Activated naive CD8-positive, alpha-beta T cell treated with anti-CD3 and anti-CD28 coated beads, Interleukin-2, amount 10 ng/mL, durations not matched to agents 7 days and 5 days (primary cell): Measurements from ENCODE around the gene IFIT2. TPM values are rescaled to one million over a fixed set of nuclear protein-coding genes. Genes with fewer than 3 reads are reported as not detected.
"Not testable (repeated sequence)": the region's sequence is repeated elsewhere in the genome, so short reads cannot be mapped to it uniquely, and the experiment has no call there.

ENCODE experiments used
- ATAC-seq: fragments of 150-1000 bp; cut with Tn5 transposase; one replicate; pipeline ENCODE4 v1.10.0; 2021; ENCODE audit warnings: low read depth, moderate library complexity
- POLR2A ChIA-PET: fragments of 350-600 bp; sonication (Branson Sonifier 250); formaldehyde crosslinking; loops from one replicate; lab custom pipeline; 2021; ENCODE audit warnings: antibody characterized with exemption; lab: Charles Lee
- DNase-seq: peaks from one replicate; pipeline ENCODE4 v3.0.0; 2021
- H3K27ac Mint-ChIP-seq: one replicate; pipeline ENCODE4 v1.8.0; 2022; ENCODE audit warnings: mild to moderate bottlenecking, mixed read lengths
- H3K27me3 Mint-ChIP-seq: one replicate; pipeline ENCODE4 v1.8.0; 2022; ENCODE audit warnings: mild to moderate bottlenecking, moderate library complexity, mixed read lengths
- H3K36me3 Mint-ChIP-seq: one replicate; pipeline ENCODE4 v1.8.0; 2021; ENCODE audit warnings: mild to moderate bottlenecking, mixed read lengths
- H3K4me1 Mint-ChIP-seq: one replicate; pipeline ENCODE4 v1.8.0; 2021; ENCODE audit warnings: mixed read lengths
- H3K4me3 Mint-ChIP-seq: one replicate; pipeline ENCODE4 v1.8.0; 2022; ENCODE audit warnings: mild to moderate bottlenecking, moderate library complexity, mixed read lengths
- H3K9me3 Mint-ChIP-seq: one replicate; pipeline ENCODE4 v1.8.0; 2021; ENCODE audit warnings: mixed read lengths
- total RNA-seq, 2 experiments: library from RNA; stranded (reverse); gene quantifications; one replicate each; pipeline ENCODE4 v1.2.3, GENCODE V29; 2021

Gene IFIT2
- total RNA-seq, 2 experiments from 2014 or later = 18.5 to 21.6 TPM

GRCh38 chr10:89325856-89326255 is 24.0 kb downstream of the IFIT2 start:
- Mint-ChIP-seq H3K4me1 (peaks cover 15% of the 10 kb centered on the region), H3K36me3 (peaks cover 27% of the 10 kb centered on the region), H3K27ac (peak overlapping the region; percentile 19)
- DNase-seq, ATAC-seq, H3K9me3 Mint-ChIP-seq, H3K27me3 Mint-ChIP-seq, H3K4me3 Mint-ChIP-seq, POLR2A ChIA-PET: not testable (repeated sequence)

- peak within 1 kb of the TSS; percentile 92 for H3K4me3 Mint-ChIP-seq
- ATAC-seq = peak; percentile 70
- POLR2A ChIA-PET = interaction anchor here (1.4 to 4.0 kb wide), 9 partner anchors 10 to 90 kb away, joined by 3 to 40 read pairs (median 13); partner anchors contain the start of genes IFIT1, IFIT2 and IFIT5
- H3K9me3 Mint-ChIP-seq = peaks cover 1% of the 10 kb centered on the region
- peaks cover 32% of the 10 kb centered on the region for H3K36me3 Mint-ChIP-seq
- peaks cover 30% of the 10 kb centered on the region for H3K4me1 Mint-ChIP-seq
- no peaks in the 10 kb centered on the region for H3K27me3 Mint-ChIP-seq
- DNase-seq = no peak
- peak within 1 kb of the TSS; percentile 94 for H3K27ac Mint-ChIP-seq
Observed at GRCh38 chr10:89327803-89328441, 26.1 kb downstream of the IFIT2 start, which contains the start of gene IFIT3. Gene IFIT3 (plus strand): TSS chr10:89327997. CDS start chr10:89328074, 77 bp downstream.

GRCh38 chr10:89329151-89329550 is 27.3 kb downstream of the IFIT2 start:
- POLR2A ChIA-PET = interaction anchor here (2.3 to 4.0 kb wide), 3 partner anchors 28 to 64 kb away, joined by 6 to 40 read pairs (median 28); partner anchors contain the start of genes IFIT1 and IFIT2
- no peak for ATAC-seq
- no peaks in the 10 kb centered on the region for H3K27me3 Mint-ChIP-seq
- no peak for DNase-seq
- peaks cover 41% of the 10 kb centered on the region for H3K4me1 Mint-ChIP-seq
- H3K9me3 Mint-ChIP-seq = peaks cover 1% of the 10 kb centered on the region
- peaks cover 35% of the 10 kb centered on the region for H3K36me3 Mint-ChIP-seq
- H3K27ac Mint-ChIP-seq = peak overlapping the region; percentile 94
- H3K4me3 Mint-ChIP-seq = peak overlapping the region; percentile 92

- ATAC-seq, DNase-seq, H3K9me3 Mint-ChIP-seq, H3K27me3 Mint-ChIP-seq: not testable (repeated sequence)
- peaks cover 44% of the 10 kb centered on the region for H3K4me1 Mint-ChIP-seq
- H3K36me3 Mint-ChIP-seq = peaks cover 34% of the 10 kb centered on the region
- POLR2A ChIA-PET = interaction anchor here (0.7 to 4.0 kb wide), 4 partner anchors 10 to 63 kb away, joined by 3 to 28 read pairs (median 4); partner anchors contain the start of genes IFIT1 and IFIT2
- peak overlapping the region; percentile 92 for H3K4me3 Mint-ChIP-seq
- H3K27ac Mint-ChIP-seq = peak overlapping the region; percentile 78
Observed at GRCh38 chr10:89330014-89330413, 28.2 kb downstream of the IFIT2 start.

GRCh38 chr10:89330537-89331212 is 28.8 kb downstream of the IFIT2 start:
- POLR2A ChIA-PET = interaction anchor here (1.0 to 4.0 kb wide), 4 partner anchors 9 to 371 kb away, joined by 3 to 28 read pairs (median 5); partner anchors contain the start of genes IFIT1 and KIF20B
- no peaks in the 10 kb centered on the region for H3K27me3 Mint-ChIP-seq
- peak overlapping the region; percentile 78 for H3K27ac Mint-ChIP-seq
- DNase-seq = no peak
- peaks cover 1% of the 10 kb centered on the region for H3K9me3 Mint-ChIP-seq
- peak overlapping the region; percentile 92 for H3K4me3 Mint-ChIP-seq
- H3K4me1 Mint-ChIP-seq = peaks cover 51% of the 10 kb centered on the region
- H3K36me3 Mint-ChIP-seq = peaks cover 38% of the 10 kb centered on the region
- ATAC-seq = no peak

GRCh38 chr10:89331487-89332122 is 29.8 kb downstream of the IFIT2 start:
- H3K27me3 Mint-ChIP-seq, DNase-seq, ATAC-seq, H3K9me3 Mint-ChIP-seq: not testable (repeated sequence)
- Mint-ChIP-seq H3K27ac (peak overlapping the region; percentile 78), H3K36me3 (peaks cover 40% of the 10 kb centered on the region), H3K4me3 (peak overlapping the region; percentile 92), H3K4me1 (peaks cover 57% of the 10 kb centered on the region)
- POLR2A ChIA-PET = interaction anchor here (0.6 to 2.1 kb wide), 10 partner anchors 10 to 370 kb away, joined by 3 to 16 read pairs (median 4); partner anchors contain the start of genes IFIT1 and KIF20B

- no peaks in the 10 kb centered on the region for H3K9me3 Mint-ChIP-seq
- H3K27me3 Mint-ChIP-seq = no peaks in the 10 kb centered on the region
- H3K36me3 Mint-ChIP-seq = peaks cover 42% of the 10 kb centered on the region
- POLR2A ChIA-PET = interaction anchor here (0.6 to 2.1 kb wide), 9 partner anchors 9 to 369 kb away, joined by 3 to 16 read pairs (median 4); partner anchors contain the start of genes FAS, IFIT1 and KIF20B
- no peak for DNase-seq
- peak; percentile 39 for ATAC-seq
- H3K27ac Mint-ChIP-seq = peak overlapping the region; percentile 78
- H3K4me1 Mint-ChIP-seq = peaks cover 59% of the 10 kb centered on the region
- H3K4me3 Mint-ChIP-seq = peak overlapping the region; percentile 92
Observed at GRCh38 chr10:89332123-89332633, 30.3 kb downstream of the IFIT2 start.

- peaks cover 63% of the 10 kb centered on the region for H3K4me1 Mint-ChIP-seq
- peak overlapping the region; percentile 4 for H3K4me3 Mint-ChIP-seq
- H3K27ac Mint-ChIP-seq = no peak overlapping the region
- ATAC-seq (no peak), DNase-seq (no peak)
- peaks cover 61% of the 10 kb centered on the region for H3K36me3 Mint-ChIP-seq
- POLR2A ChIA-PET = interaction anchor here (0.7 kb wide), 1 partner anchor 58 kb away, joined by 3 read pairs; no protein-coding TSS in a partner anchor
- no peaks in the 10 kb centered on the region for H3K9me3 Mint-ChIP-seq
- H3K27me3 Mint-ChIP-seq = no peaks in the 10 kb centered on the region
Observed at GRCh38 chr10:89335226-89335625, 33.4 kb downstream of the IFIT2 start.

- Mint-ChIP-seq H3K36me3 (peaks cover 67% of the 10 kb centered on the region), H3K9me3 (no peaks in the 10 kb centered on the region), H3K4me1 (peaks cover 55% of the 10 kb centered on the region), H3K4me3 (peak overlapping the region; percentile 23), H3K27ac (no peak overlapping the region), H3K27me3 (no peaks in the 10 kb centered on the region)
- DNase-seq = no peak
- POLR2A ChIA-PET = no interaction called here
- ATAC-seq = no peak
Observed at GRCh38 chr10:89336241-89336640, 34.4 kb downstream of the IFIT2 start.

GRCh38 chr10:89337484-89337883 is 35.6 kb downstream of the IFIT2 start:
- Mint-ChIP-seq H3K4me1 (peaks cover 48% of the 10 kb centered on the region), H3K27ac (peak overlapping the region; percentile 31)

GRCh38 chr10:89338713-89339112 is 36.9 kb downstream of the IFIT2 start:
- H3K27ac Mint-ChIP-seq = no peak overlapping the region
- peaks cover 37% of the 10 kb centered on the region for H3K4me1 Mint-ChIP-seq
- H3K27me3 Mint-ChIP-seq = no peaks in the 10 kb centered on the region
- POLR2A ChIA-PET = interaction anchor here (1.5 to 2.0 kb wide), 2 partner anchors 11 to 30 kb away, joined by 4 to 13 read pairs; partner anchors contain the start of gene IFIT3
- DNase-seq = no peak
- H3K4me3 Mint-ChIP-seq = no peak overlapping the region
- H3K36me3 Mint-ChIP-seq = peaks cover 77% of the 10 kb centered on the region
- no peak for ATAC-seq
- no peaks in the 10 kb centered on the region for H3K9me3 Mint-ChIP-seq

More at GRCh38 chr10:89337484-89337883, 35.6 kb downstream of the IFIT2 start:
- Mint-ChIP-seq H3K36me3 (peaks cover 73% of the 10 kb centered on the region), H3K27me3 (no peaks in the 10 kb centered on the region), H3K4me3 (peak overlapping the region; percentile 11), H3K9me3 (no peaks in the 10 kb centered on the region)
- ATAC-seq (peak; percentile 63), DNase-seq (no peak)
- POLR2A ChIA-PET = interaction anchor here (0.8 to 2.0 kb wide), 5 partner anchors 10 to 55 kb away, joined by 3 to 13 read pairs (median 4); partner anchors contain the start of genes IFIT1, IFIT2 and IFIT3

- peaks cover 31% of the 10 kb centered on the region for H3K4me1 Mint-ChIP-seq
- peaks cover 75% of the 10 kb centered on the region for H3K36me3 Mint-ChIP-seq
- H3K27me3 Mint-ChIP-seq = no peaks in the 10 kb centered on the region
- POLR2A ChIA-PET = interaction anchor here (0.8 to 0.9 kb wide), 2 partner anchors 9 to 12 kb away, joined by 3 read pairs; partner anchors contain the start of gene IFIT3
- ATAC-seq (no peak), DNase-seq (no peak)
- no peak overlapping the region for H3K4me3 Mint-ChIP-seq
- H3K27ac Mint-ChIP-seq = no peak overlapping the region
- H3K9me3 Mint-ChIP-seq = no peaks in the 10 kb centered on the region
Observed at GRCh38 chr10:89339875-89340274, 38.0 kb downstream of the IFIT2 start.
